GM12878 (cell line): ENCODE results near the gene TRIM47. TPM values are rescaled to one million over a fixed set of nuclear protein-coding genes. Genes with fewer than 3 reads are reported as not detected.

Experiments used
- HDAC6 ChIP-seq: fragments of 200-600 bp; sonication (generic); IDR thresholded peaks from one replicate; pipeline ENCODE4 v1.8.0; 2017; ENCODE audit warnings: antibody characterized with exemption; ENCODE audit not compliant: unreplicated experiment
- IRF3 ChIP-seq: fragments of 450-650 bp; IDR thresholded peaks from 2 replicates; pipeline ENCODE4 v1.6.1; 2014; ENCODE audit warnings: mild to moderate bottlenecking
- KAT2A ChIP-seq: conservative IDR thresholded peaks from 2 replicates; pipeline ENCODE4 v1.6.1; 2011; ENCODE audit warnings: low read depth, low read length; ENCODE audit not compliant: control insufficient read depth
- LARP7 ChIP-seq: fragments of 450-650 bp; IDR thresholded peaks from 2 replicates; pipeline ENCODE4 v1.6.1; 2017; ENCODE audit warnings: mild to moderate bottlenecking
- NRF1 ChIP-seq: conservative IDR thresholded peaks from 2 replicates; pipeline ENCODE4 v1.6.1; 2011; ENCODE audit warnings: mild to moderate bottlenecking, low read depth, low read length, improper control_type of control experiment
- RBBP5 ChIP-seq: fragments of 200-600 bp; sonication (generic); conservative IDR thresholded peaks from 2 replicates; pipeline ENCODE4 v1.6.1; 2016
- RELA ChIP-seq: fragments of 450-650 bp; IDR thresholded peaks from 2 replicates; pipeline ENCODE4 v1.8.0; 2014; ENCODE audit warnings: borderline replicate concordance; ENCODE audit not compliant: partially characterized antibody
- SIN3A ChIP-seq: IDR thresholded peaks from 2 replicates; pipeline ENCODE4 v1.6.1; 2012; ENCODE audit warnings: low read depth, low read length, improper control_type of control experiment
- SMARCA5 ChIP-seq: fragments of 450-650 bp; IDR thresholded peaks from 2 replicates; pipeline ENCODE4 v1.6.1; 2017; ENCODE audit warnings: mild to moderate bottlenecking
- STAT1 ChIP-seq: fragments of 450-650 bp; conservative IDR thresholded peaks from 2 replicates; pipeline ENCODE4 v1.6.1; 2014; ENCODE audit warnings: antibody characterized with exemption, mild to moderate bottlenecking
- SUPT20H ChIP-seq: IDR thresholded peaks from 2 replicates; pipeline ENCODE4 v1.6.1; 2011; ENCODE audit warnings: low read depth, mild to moderate bottlenecking, low read length, moderate library complexity, borderline replicate concordance; ENCODE audit not compliant: control insufficient read depth
- ZBED1 ChIP-seq: IDR thresholded peaks from 2 replicates; pipeline ENCODE4 v1.6.1; 2016; ENCODE audit warnings: borderline replicate concordance
- ZBTB40 ChIP-seq: fragments of 450-650 bp; IDR thresholded peaks from 2 replicates; pipeline ENCODE4 v1.6.1; 2016; ENCODE audit warnings: mild to moderate bottlenecking, moderate library complexity, borderline replicate concordance
- ZNF217 ChIP-seq: fragments of 450-650 bp; IDR thresholded peaks from 2 replicates; pipeline ENCODE4 v1.6.1; 2017; ENCODE audit warnings: antibody characterized with exemption, mild to moderate bottlenecking
- polyA plus RNA-seq, 11 experiments: library from polyadenylated mRNA; depleted of rRNA in 4 of 11; unstranded in 6 of 11; stranded (reverse) in 5 of 11; fragments of >200 nt; fragmentation: Nextera tagmentation in 4 of 11; fragmentation: Illumina TruSeq in 1 of 11; extraction: Ambion mirVana in 4 of 11; extraction: Trizol in 1 of 11; gene quantifications; 1 replicate in 1 of 11; 2 replicates in 10 of 11; pipeline versions ENCODE4 v1.2.1 to v1.2.3, GENCODE V29; 2011 to 2016; ENCODE audit warnings: inconsistent platforms in 2 of 11, missing spikeins in 2 of 11, low read depth in 1 of 11
- total RNA-seq, 4 experiments: library from RNA; depleted of rRNA in 3 of 4; stranded (reverse); fragments of >200 nt in 3 of 4; fragmentation: Illumina TruSeq in 1 of 4; extraction: Trizol in 1 of 4; gene quantifications; 2 replicates each; pipeline versions ENCODE4 v1.2.1 to v1.2.3, GENCODE V29; 2013 to 2021
- TF ChIP-seq, protein P1 (sequence below): IDR thresholded peaks from 2 replicates; pipeline ENCODE4 v1.6.1; 2012; ENCODE audit warnings: low read depth, low read length, improper control_type of control experiment
- TF ChIP-seq, protein P2 (sequence below): fragments of 450-650 bp; IDR thresholded peaks from 2 replicates; pipeline ENCODE4 v1.6.1; 2018; ENCODE audit warnings: borderline replicate concordance, mild to moderate bottlenecking; ENCODE audit not compliant: partially characterized antibody
- TF ChIP-seq, protein P3 (sequence below): fragments of 450-650 bp; IDR thresholded peaks from 2 replicates; pipeline ENCODE4 v1.6.1; 2017; ENCODE audit warnings: antibody characterized with exemption, mild to moderate bottlenecking, moderate library complexity
- TF ChIP-seq, protein P4 (sequence below): IDR thresholded peaks from 2 replicates; pipeline ENCODE4 v1.6.1; 2012; ENCODE audit warnings: low read depth, low read length, improper control_type of control experiment

The TRIM47 gene
- total and polyA plus RNA-seq, 10 of the 15 experiments (the other 5 are each of a cell fraction or from before 2014, with no cell fraction given): 0.35 to 9.7 (median 5.3) TPM

DNA sequence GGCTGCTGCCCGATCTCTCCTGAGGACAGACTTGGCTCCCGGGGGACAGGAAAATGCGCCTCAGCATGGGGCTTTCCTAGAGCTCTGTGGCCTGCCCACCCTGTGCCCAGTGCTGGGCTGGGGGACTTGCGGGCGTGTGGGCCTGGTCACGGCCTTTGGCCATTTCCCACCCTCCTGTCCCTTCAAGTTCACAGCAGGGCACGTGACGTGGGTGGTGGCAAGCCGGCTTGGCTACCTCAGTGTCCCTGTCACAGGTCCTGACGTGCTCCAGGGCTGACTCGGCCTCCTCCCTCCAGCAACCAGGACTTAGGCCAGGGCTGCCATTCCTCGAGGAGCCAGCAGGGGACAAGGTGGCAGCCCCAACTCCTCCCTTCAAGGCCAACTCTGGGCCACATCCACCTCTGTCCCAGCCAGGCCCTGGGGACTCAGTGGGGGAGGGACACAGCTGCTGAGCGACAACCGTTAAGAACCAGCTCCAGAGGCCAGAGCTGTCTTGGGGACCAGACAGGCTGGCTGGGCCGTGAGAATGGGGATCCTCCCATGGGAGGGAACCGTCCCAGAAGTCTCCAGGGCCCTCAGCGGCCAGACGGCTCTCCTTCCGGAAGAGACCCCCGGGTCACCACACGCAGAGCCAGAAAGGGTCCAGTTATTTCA is 33.2 kb downstream of the TRIM47 start (continued):
- TF ChIP-seq ZBTB40 (peak; percentile 27; the same call in 1 of the 2 replicates), SUPT20H (no peak), LARP7 (peak; percentile 62), STAT1 (0 out of 2 replicates have a peak, but pooled peaks have one; percentile 16), ZNF217 (no peak), SIN3A (peak; percentile 68), IRF3 (no peak), RBBP5 (no peak), NRF1 (no peak), KAT2A (no peak), RELA (peak; percentile 30), HDAC6 (no peak), SMARCA5 (peak; percentile 75; the same call in 1 of the 2 replicates), ZBED1 (no peak)
- TF ChIP-seq, protein P1, sequence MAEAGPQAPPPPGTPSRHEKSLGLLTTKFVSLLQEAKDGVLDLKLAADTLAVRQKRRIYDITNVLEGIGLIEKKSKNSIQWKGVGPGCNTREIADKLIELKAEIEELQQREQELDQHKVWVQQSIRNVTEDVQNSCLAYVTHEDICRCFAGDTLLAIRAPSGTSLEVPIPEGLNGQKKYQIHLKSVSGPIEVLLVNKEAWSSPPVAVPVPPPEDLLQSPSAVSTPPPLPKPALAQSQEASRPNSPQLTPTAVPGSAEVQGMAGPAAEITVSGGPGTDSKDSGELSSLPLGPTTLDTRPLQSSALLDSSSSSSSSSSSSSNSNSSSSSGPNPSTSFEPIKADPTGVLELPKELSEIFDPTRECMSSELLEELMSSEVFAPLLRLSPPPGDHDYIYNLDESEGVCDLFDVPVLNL: 0 out of 2 replicates have a peak, but pooled peaks have one; percentile 19
- TF ChIP-seq, protein P2, sequence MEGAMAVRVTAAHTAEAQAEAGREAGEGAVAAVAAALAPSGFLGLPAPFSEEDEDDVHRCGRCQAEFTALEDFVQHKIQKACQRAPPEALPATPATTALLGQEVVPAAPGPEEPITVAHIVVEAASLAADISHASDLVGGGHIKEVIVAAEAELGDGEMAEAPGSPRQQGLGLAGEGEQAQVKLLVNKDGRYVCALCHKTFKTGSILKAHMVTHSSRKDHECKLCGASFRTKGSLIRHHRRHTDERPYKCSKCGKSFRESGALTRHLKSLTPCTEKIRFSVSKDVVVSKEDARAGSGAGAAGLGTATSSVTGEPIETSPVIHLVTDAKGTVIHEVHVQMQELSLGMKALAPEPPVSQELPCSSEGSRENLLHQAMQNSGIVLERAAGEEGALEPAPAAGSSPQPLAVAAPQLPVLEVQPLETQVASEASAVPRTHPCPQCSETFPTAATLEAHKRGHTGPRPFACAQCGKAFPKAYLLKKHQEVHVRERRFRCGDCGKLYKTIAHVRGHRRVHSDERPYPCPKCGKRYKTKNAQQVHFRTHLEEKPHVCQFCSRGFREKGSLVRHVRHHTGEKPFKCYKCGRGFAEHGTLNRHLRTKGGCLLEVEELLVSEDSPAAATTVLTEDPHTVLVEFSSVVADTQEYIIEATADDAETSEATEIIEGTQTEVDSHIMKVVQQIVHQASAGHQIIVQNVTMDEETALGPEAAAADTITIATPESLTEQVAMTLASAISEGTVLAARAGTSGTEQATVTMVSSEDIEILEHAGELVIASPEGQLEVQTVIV: no peak
- TF ChIP-seq, protein P3, sequence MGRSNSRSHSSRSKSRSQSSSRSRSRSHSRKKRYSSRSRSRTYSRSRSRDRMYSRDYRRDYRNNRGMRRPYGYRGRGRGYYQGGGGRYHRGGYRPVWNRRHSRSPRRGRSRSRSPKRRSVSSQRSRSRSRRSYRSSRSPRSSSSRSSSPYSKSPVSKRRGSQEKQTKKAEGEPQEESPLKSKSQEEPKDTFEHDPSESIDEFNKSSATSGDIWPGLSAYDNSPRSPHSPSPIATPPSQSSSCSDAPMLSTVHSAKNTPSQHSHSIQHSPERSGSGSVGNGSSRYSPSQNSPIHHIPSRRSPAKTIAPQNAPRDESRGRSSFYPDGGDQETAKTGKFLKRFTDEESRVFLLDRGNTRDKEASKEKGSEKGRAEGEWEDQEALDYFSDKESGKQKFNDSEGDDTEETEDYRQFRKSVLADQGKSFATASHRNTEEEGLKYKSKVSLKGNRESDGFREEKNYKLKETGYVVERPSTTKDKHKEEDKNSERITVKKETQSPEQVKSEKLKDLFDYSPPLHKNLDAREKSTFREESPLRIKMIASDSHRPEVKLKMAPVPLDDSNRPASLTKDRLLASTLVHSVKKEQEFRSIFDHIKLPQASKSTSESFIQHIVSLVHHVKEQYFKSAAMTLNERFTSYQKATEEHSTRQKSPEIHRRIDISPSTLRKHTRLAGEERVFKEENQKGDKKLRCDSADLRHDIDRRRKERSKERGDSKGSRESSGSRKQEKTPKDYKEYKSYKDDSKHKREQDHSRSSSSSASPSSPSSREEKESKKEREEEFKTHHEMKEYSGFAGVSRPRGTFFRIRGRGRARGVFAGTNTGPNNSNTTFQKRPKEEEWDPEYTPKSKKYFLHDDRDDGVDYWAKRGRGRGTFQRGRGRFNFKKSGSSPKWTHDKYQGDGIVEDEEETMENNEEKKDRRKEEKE: no peak
- TF ChIP-seq, protein P4, sequence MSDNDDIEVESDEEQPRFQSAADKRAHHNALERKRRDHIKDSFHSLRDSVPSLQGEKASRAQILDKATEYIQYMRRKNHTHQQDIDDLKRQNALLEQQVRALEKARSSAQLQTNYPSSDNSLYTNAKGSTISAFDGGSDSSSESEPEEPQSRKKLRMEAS: peak; percentile 53; the same call in 1 of the 2 replicates
